ENCODE results near the gene DCAF7.
A peak's percentile ranks its signal among the peaks of the same experiment; 100 is the strongest.

The DCAF7 gene

DNA sequence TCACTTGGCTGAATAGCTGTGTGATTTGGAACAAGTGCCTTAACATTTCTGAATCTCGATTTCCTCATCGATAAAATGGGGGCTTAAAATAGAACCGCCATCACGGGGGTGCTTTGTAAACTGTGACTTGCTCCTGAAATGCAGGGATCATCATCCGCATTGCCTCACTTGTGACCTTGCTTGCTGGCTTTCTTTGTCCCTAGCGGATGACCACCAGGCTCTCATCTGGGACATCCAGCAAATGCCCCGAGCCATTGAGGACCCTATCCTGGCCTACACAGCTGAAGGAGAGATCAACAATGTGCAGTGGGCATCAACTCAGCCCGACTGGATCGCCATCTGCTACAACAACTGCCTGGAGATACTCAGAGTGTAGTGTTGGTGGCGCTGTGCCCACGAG lies 38.5 kb downstream of the DCAF7 start:
- DNase-seq (ENCODE audit: low read depth), result no peak

DNA sequence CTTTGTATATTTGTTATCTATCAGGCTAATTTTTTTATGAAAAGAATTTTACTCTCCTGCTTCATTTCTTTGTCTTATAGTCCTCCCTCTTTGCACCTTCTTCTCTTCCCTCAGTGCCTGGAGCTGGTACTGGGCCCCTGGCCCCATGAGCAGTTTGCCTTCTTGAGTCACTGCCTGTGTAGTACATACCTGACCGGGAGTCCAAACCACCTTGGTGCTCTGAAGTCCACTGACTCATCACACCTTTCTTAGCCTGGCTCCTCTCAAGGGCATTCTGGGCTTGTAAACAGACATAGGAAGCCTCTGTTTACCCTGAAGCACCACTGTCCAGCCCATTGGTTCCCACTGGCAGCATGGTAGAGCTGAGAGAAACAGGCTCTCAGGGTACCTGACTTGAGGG lies 39.4 kb downstream of the DCAF7 start:
- no peak for DNase-seq (ENCODE audit: low read depth)

DNA sequence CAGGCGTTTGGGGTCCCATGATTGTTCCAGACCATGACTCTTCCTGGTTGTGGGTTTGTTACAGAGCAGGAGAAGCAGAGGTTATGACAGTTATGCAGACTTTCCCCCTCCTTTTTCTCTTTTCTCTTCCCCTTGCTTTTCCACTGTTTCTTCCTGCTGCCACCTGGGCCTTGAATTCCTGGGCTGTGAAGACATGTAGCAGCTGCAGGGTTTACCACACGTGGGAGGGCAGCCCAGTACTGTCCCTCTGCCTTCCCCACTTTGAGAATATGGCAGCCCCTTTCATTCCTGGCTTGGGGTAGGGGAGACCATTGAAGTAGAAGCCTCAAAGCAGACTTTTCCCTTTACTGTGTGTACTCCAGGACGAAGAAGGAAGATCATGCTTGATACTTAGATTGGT lies 42.5 kb downstream of the DCAF7 start:
- DNase-seq (ENCODE audit: low read depth), result no peak

DNA sequence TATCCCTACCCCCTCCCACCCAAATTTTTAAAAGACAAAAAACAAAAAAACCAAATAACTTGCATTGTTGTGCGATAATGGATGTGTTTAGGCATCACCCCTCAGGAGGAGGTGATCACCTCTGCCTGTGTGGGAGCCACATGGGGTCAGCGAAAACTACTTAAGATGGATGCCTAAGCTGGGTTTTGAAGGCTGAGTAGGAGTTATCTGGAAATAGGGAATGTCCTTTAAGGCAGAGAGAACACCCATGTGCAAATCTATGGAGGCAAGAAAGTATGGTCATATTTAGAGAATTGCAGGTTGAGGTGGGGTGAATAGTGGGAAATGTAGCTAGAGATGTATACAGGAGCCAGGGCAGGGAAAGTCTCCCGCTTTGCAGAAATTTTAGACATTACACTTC lies 44.9 kb downstream of the DCAF7 start:
- DNase-seq (ENCODE audit: low read depth), result no peak

DNA sequence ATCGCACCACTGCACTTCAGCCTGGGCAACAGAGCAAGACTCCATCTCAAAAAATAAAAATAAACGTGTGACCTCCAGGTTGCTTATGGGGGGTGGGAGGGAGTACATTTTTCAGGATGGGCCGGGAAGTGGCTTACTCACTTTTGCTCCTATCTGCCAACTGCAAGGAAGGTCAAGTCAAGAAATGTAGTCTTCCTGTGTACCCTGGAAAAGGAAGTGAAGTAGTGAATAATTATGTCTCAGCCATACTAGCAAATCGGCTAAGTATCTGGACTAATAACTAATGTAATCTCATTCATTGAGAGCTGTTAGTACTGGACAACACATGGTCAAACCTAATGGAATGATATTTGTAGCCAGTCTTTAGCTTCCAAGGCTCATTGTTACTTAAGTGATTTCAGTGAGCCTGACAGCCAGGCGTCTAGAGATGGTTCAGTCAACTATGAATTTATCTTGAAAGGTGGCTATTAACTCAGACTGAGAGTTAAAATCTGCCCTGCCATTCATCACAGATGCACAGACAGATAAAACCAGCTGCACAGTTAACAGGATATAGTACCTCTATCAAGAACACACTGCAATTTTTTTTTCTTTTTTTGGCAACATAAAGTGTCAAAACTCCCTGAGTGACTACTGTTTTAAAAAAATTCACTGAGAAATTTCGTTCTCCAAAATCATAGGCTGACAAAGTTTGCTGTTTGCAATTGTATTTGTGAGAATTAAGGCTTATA lies 46.7 kb downstream of the DCAF7 start:
- no peak for DNase-seq (ENCODE audit: low read depth)

DNA sequence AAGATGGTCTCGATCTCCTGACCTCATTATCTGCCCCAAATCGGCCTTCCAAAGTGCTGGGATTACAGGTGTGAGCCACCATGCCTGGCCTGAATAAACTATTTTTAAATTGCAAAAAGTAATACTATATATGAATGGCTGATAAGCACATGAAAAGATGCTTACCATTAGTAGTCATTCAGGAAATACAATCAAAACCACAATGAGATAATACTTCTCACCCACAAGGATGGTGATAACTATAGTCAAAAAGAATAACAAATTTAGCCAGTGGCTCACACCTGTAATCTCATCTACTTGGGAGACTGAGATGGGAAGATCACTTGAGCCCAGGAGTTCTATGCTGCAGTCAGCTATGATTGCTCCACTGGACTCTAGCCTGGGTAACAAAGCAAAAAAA lies 48.0 kb downstream of the DCAF7 start:
- no peak for DNase-seq (ENCODE audit: low read depth)

DNA sequence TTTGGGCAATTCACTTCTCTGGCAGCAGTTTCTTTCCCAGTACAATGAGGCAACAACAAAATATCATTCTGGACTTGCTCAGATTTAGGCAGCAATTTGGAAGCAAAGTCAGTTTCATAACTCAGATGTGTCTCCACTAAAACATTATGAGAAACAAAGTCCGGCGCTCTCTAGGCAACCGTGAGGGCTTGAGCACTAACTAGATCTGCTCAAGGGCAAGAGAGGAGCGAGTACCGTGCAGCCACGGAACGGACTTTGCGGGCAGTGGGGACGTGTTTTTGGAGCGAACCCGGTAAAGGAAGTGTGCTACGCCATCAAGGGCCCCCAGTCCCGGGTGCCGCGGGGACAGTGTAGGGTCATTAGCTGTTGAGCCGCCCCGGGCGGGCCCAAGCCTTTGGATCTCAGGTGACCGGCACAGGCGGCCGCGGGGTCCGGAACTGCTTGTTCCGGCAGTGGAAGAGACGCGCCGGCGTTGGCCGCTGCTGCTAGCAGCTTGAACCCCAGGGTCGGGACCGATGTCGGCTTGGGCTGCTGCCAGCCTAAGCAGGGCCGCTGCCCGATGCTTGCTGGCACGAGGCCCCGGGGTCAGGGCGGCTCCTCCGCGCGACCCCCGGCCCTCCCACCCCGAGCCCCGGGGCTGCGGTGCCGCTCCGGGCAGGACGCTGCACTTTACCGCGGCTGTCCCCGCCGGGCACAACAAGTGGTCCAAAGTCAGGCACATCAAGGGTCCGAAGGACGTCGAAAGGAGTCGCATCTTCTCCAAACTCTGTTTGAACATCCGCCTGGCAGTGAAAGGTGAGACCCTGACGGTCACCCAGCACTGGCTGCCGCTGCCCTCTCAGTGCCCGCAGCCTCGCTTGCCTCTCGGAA lies 50.5 kb downstream of the DCAF7 start, which contains the start of gene TACO1:
TACO1 (plus strand) TSS at position 327 of the 870 bp plus-strand sequence; CDS start at position 516, 189 bp downstream.
- peak; percentile 68 for DNase-seq (ENCODE audit: low read depth)

DNA sequence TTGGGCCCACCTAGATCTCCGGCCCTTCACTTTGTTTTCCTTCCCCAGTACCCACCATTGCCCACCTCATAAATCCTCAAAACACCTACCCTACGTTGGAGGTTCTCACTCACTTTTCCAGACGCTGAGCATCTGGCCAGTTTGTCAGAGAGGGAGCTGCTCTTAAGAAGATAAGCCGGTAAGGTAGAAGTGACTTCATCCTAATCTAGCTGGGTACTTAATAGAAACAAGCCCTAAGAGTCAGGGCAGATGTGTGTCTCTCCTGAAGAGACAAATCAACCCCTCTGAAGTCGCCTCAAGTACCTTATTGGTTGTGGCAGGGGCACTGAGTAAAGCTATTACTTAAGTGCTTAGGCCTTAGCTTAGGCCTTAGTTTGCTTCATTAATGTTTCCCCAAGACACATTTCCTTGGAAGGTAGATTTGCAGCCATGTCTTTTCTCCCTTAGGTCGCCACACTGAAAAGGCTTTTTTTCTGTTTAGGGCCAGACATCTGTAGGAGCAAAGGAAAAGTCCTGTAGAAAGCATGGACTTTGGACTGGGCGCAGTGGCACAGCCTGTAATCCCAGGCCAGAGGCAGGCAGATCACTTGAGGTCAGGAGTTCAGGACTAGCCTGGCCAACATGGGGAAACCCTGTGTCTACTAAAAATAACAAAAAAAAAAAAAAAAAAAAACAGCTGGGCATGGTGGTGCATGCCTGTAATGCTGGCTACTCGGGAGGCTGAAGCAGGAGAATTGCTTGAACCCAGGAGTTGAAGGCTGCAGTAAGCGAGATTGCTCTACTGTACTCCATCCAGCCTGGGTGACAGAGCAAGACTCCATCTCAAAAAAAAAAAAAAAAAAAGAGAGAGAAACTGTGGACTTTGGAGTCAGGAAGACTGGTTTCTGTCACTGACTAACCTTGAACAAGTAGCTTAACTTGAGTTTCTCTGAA lies 51.4 kb downstream of the DCAF7 start:
- no peak for DNase-seq (ENCODE audit: low read depth)

DNA sequence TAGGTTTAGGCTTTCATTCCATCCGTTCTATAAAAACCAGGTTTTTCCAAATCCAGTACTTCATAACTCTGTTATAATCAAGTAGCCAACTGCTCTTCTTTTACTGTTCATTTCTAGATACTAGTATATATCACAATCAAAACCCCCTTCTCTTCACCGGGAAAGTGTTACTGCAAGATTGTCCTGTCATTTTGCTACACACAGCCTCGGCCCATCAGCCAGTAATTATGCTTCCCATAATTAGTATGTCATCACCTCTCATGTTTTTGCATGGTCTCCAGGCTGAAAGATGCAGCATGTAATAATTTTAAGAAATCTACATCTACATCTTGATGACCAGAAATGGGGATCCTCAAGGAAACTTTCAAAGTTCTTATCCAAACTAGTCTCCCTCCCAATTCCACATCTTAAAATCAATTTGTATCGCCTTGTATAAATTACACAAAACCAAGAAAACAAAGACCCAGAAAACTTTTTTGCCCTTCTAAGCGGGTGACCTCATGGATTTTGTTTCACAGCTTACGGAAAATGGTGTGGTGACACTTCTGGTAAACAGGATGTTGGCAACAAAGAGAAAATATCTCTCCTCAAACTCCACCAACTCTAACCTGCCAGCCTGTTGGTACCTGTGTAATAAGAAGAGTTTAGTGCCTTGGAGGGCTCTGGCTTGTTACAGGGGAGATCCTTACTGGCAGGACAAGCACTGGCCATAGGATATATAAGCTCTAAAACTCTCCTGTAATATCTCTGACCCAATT lies 59.7 kb downstream of the DCAF7 start:
- no peak for DNase-seq (ENCODE audit: low read depth)

DNA sequence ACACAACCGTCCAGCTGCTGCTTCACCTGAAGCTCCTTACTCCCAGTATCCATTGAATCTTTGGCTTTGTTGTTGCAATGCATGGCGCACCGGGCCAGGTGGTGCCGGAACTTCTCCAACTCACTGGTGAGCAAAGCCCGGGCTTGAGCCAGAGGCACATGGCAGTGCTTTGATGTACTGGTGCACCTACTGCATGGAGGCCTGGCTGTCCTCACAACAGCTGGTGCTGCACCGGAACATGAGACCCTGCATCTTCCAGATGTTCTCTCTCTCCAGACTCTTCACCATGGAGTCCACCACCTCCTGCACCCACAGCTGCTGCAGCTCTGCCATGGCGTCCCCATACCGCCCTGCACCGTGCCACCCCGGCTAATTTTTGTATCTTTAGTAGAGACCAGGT lies 60.6 kb downstream of the DCAF7 start:
- no peak for DNase-seq (ENCODE audit: low read depth)

DNA sequence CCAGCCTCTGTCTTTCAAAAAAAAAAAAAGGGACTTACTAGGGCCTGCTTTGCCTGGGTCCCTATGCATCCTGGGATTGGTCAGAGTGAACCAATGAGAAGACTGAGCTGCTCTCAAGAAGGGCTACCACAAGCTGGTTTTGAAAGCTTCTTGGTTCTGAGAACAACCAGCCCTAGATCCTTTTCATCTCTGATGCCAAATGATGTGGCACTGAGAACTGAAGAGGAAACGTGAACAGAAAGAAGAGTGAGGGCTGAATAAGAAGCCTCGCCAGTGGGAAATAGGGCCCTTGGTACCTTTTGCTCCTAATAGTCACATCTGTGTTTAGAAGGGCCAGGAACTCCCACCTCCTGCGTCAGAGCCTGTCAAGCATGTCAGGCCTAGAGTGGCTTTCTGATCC lies 61.1 kb downstream of the DCAF7 start:
- DNase-seq (ENCODE audit: low read depth), result no peak

DNA sequence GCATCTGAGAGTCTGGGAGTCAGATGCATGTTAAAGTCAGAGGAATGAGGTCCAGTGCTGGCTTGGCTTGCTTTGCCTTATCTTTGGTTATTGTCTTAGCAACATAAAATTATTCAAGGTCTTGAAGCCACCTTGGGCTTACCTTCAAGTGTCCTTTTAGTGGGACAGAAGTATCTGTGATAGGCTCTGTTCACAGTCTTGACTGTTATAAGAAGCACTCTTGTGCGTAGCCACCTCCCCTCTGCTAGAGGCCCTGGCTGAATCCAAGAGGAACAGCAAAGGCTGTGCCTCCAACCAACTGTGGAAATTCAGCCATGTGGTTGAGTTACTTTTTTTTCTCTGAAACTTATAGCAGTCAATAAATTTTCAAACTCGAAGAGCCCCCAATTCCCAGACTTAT lies 63.4 kb downstream of the DCAF7 start:
- no peak for DNase-seq (ENCODE audit: low read depth)

DNA sequence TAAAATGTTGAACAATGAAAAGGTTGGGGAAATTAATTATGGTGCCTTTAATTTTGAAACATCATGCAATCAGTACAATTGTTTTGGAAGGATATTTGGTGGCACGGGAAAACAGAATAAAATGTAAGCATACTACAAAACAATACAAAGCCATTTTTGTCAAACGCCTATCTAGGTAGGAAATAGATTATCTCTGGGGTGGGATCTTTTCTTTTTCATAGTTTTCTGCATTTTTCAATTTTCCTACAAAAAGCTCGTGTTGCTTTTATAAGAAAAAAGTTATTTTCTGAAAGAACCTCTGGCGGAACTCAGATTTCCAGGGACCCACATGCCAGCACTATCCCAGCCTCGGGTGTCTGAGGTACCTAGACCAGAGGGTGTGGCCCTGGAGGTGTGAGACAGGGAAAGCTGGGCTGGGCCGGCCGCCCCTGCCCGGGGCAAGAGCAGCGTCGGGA lies 71.0 kb downstream of the DCAF7 start:
- no peak for DNase-seq (ENCODE audit: low read depth)

DNA sequence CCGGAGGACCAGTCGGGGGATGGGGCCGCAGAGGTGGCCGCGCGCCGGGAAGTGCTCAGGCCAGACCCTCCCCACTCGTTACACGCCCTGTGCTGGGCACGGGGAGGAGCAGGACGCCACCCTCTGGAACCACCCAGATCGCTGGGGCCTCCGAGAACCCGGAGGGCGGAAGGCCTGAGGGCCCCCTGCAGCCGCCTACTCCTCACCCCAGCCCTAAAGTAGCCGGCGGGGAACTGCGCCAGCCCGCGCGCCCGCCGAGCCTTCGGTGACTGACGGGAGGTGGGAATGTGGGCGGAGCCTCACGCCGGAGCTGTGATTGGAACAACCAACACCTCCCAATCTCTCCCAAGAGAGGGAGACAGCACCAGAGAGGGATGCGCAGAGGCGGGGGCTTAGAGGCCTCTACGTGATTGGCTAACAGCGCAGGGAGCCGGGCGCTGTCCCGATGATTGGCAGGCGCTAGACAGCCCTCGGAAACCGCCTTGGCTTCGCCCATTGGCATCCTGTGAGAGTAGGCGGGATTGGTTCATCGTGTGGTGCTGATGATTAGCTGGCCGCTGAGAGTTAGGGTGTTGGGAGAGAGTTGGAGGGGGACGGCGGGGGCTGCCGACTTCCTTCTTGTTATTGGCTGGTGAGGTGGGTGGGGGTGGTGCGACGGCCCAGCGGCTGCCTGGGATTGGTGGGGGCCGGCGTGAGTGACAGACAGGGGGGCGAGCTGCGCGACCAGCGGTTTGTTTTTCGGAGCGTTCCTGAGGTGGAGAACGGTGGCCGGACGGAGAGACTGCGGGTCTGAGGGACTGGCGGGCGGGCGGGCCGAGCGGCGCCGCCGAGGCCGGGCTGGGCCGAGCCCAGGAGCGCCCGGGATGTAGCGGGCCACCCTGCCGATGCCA lies 71.7 kb downstream of the DCAF7 start, which contains the start of gene MAP3K3:
MAP3K3 (plus strand) TSS at position 734 of the 890 bp plus-strand sequence. CDS start 343 bp downstream, outside the sequence.
- DNase-seq (ENCODE audit: low read depth), result peak; percentile 97

DNA sequence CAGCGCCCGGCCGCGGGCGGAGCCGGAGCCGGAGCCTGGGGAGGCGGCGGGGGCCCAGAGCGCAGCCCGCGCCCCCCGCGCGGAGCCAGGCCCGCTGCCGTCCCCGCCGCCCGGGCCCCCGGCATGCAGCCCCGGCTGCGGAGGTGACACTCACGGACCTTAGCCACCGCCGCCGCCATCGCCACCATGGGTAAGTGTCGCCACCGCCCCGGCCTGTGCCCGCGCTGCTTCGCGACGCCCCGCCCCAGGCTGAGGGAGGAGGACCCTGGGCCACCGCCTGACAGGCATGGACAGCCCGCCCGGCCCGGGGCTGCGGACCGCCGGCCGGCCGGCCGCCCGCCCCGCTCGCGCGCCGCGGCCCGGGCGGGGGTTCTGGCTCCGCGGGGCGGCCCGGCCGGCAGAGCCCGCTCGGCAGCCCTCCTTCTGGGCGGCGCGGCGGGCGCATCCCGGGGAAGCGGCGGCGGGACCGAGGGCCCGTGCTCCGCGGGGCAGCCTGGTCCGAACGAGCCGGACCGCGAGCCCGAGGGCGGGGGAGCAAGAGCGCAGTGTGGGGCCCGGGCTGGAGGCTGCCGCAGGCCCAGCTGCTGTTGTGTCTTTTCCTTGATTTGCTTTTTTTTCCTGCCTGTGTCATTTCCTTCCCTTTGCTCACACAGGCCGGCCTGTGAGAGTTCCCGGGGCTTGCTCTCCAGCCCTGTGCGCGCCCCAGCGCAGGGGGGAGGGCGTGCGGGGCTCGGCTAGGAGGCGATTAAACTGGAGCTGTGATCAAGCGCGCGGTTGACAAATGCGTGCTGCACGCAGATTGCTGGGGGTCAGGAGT lies 72.5 kb downstream of the DCAF7 start:
- DNase-seq (ENCODE audit: low read depth), result peak; percentile 42

DNA sequence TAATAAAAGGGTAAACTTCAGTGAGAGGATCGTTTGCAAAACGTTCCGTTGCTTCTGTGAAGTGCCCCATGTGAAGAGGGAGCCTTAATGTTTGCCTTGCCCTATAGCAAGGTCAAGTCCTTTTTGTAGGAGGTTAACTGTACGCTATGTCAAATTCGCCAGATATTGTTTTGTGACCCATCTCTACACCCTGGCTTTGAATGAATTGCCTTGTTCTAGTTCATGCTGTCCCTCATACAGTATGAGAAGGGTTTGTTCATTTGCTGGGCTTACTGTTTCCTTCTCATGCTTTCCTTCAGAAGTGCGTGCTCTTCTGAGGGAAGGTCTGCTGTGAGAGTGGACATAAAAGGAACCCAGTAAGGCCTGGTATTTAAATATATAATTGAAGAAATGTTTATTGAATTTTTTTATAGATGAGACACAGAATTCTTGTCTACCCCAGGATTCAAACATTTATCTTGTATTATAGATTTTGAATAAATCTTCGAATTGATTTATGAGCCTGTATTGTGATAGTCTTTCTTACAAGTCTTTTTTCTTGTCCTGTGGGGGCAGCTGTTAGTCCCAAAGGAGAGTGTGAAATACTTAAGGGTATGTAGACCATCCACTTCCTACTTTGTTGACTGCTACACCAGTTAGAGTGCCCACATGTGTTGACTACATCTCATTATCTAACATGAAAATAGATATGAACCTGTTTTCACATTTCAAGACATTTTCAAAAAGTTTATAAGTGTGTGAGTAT lies 73.7 kb downstream of the DCAF7 start:
- no peak for DNase-seq (ENCODE audit: low read depth)

DNA sequence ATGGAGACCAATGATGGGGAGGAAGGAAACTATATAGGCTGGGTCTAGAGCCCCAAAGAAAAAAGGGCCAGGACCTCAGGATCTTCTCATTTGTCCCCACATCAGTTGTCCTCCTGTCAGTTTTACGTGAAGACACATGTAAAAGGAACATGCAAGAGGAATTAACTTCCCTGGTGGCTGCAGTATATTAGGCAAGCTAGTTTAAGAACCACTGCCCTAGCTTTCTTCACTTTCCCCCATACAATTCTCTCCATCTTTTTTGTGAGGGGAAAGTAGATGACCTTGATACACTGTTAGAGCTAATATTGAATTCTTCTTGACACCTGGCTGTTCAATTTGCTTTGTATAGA lies 74.2 kb downstream of the DCAF7 start:
- DNase-seq (ENCODE audit: low read depth), result no peak

DNA sequence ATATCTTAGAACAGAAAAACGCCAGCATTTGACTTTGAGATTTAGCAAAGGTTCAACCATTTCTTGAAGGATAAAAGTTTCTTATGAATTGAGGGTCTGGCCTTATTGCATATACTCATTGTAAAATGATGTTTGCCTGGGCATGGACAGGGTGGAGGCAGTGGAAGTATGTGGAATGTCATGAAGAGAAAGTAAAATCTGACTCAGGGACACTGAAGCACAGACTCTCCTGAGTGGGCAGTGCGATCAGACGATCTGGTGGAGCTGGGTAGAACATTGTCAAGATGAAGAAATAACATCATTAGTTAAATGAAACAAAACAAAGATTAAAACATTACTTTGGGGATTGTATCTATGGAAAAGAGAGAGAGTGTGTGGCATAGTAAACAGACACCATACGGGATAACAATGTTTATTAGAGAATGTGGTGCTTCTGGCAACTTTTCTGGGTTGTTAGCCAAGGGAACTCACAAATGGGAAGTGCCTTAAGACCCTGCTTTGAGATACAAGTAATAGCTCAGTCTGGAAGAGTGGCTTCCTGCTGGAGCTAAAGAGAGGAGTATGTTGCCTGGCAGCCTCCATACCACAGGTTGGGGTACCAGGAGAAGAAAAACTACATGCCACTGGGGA lies 76.4 kb downstream of the DCAF7 start:
- DNase-seq (ENCODE audit: low read depth), result no peak

Measured in activated gamma-delta T cell treated with anti-CD3 and anti-CD28 coated beads, Interleukin-2, amount 50 U/mL, for 16 hours (primary cell).